HAP-1 (cell line): ENCODE measurements around the gene METTL16.
A peak's percentile ranks its signal among the peaks of the same experiment; 100 is the strongest.

Source experiments
- DNase-seq, 2 experiments: peaks; one replicate each; pipeline ENCODE4 v3.0.0-alpha.2; 2016 to 2020; ENCODE audit warnings: low spot score in 2 of 2
- H3K27me3 ChIP-seq: fragments of 250-450 bp; sonication (Bioruptor Pico); 2 replicates; pipeline ENCODE4 v1.5.1; 2020; ENCODE audit warnings: low read depth, mild to moderate bottlenecking, moderate library complexity
- H3K36me3 ChIP-seq: fragments of 250-450 bp; sonication (Bioruptor Pico); replicated peaks from 2 replicates; pipeline ENCODE4 v1.5.1; 2020; ENCODE audit warnings: mild to moderate bottlenecking
- H3K4me1 ChIP-seq: fragments of 250-450 bp; sonication (Bioruptor Pico); 2 replicates; pipeline ENCODE4 v1.5.1; 2020; ENCODE audit warnings: mild to moderate bottlenecking
- H3K4me3 ChIP-seq: fragments of 250-450 bp; sonication (Bioruptor Pico); 2 replicates; pipeline ENCODE4 v1.5.1; 2020; ENCODE audit warnings: mild to moderate bottlenecking, moderate library complexity
- H3K9me3 ChIP-seq: fragments of 250-450 bp; sonication (Bioruptor Pico); 2 replicates; pipeline ENCODE4 v1.5.1; 2020; ENCODE audit warnings: mild to moderate bottlenecking, moderate library complexity
- in situ Hi-C: fragments of 300-500 bp; cut with MboI; formaldehyde crosslinking; loops from 3 replicates; pipeline ENCODE4 v1.14.3; 2020; ENCODE audit warnings: low sequenced_read_pairs, inconsistent platforms, mixed read lengths

METTL16 gene

DNA sequence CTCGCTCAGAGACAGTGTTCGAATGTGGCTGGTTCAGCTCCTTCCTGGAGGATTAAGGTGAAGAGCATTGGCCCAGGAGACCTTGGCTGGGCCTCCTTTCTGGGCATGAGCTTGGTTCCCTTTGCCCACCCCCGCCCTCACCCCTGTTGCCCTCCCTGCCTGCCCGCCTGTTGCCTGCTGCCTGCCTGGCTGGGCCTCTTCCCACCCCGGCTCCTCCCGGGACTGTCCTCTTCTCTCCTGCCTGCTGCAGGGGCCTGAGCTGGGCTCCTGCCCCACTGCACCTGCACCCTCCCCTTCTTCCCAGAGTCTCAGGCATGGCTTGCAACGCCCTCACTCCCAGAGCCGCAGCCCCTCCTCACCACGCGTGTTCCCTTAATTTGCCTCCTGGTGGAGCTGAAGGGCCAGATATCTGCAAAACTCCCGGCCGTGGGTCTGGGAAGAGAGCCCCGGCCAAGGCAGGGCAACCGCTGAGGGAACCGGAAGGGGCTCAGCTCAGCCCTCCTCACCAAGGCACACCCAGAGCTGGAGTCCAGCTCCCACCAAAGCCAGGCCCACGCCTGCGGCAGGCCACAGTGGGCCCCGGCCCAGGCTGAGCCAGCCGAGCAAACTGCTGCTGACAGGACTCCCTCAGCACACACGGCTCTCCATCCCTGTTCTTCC is 142.0 kb downstream of the METTL16 start:
- Histone ChIP-seq H3K27me3 (no peaks in the 10 kb centered on the region), H3K36me3 (peaks cover 5% of the 10 kb centered on the region), H3K4me1 (no peaks in the 10 kb centered on the region), H3K9me3 (no peaks in the 10 kb centered on the region), H3K4me3 (no peak overlapping the region)
- in situ Hi-C loops: no loop called here
- DNase-seq: peak in 1 of 2 experiments; percentile 40

DNA sequence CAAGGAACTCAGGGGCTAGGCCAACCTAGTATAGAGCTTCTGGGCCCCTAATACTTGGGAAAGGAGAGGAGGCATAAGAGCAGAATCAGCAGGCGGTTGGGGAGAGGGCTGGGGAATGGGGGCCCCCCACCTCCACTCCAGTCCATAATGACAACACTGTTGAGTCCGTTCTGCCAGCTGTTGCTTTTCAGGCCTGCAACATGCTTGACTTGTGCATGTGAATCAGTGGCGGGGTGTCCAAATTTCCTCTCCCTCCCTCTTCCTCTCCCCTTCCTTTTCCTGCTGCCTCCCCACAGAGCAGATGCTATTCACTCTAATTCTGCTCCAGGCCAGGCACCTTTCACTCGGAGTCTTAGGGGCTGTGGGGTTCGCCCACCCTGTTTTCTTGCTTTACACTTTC is 142.6 kb downstream of the METTL16 start:
- DNase-seq: no peak
- Histone ChIP-seq H3K4me3 (no peak overlapping the region), H3K36me3 (peaks cover 5% of the 10 kb centered on the region), H3K9me3 (no peaks in the 10 kb centered on the region), H3K27me3 (no peaks in the 10 kb centered on the region), H3K4me1 (no peaks in the 10 kb centered on the region)
- in situ Hi-C loops: no loop called here

DNA sequence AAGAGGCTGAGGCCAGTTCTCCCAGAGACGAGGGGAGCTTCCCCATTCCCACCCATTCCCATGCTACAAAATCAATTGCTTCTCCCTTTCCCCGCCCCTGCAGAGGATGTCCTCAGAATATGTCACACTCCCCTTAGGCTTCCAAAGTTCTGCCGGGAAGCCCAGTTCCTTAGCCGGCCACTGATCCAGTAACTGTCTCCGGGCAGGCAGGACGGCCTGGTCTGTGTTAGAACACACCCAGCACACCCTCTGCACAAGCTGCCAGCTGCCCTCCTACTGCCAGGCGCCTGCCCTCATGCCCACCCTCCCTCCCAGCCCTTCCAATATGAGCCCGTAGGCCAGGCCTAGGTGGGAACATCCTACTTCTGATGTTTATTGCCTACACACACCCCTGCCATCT is 143.3 kb downstream of the METTL16 start:
- Histone ChIP-seq H3K4me3 (no peak overlapping the region), H3K4me1 (no peaks in the 10 kb centered on the region), H3K9me3 (no peaks in the 10 kb centered on the region), H3K27me3 (no peaks in the 10 kb centered on the region), H3K36me3 (peaks cover 5% of the 10 kb centered on the region)
- DNase-seq: no peak
- in situ Hi-C loops: no loop called here

DNA sequence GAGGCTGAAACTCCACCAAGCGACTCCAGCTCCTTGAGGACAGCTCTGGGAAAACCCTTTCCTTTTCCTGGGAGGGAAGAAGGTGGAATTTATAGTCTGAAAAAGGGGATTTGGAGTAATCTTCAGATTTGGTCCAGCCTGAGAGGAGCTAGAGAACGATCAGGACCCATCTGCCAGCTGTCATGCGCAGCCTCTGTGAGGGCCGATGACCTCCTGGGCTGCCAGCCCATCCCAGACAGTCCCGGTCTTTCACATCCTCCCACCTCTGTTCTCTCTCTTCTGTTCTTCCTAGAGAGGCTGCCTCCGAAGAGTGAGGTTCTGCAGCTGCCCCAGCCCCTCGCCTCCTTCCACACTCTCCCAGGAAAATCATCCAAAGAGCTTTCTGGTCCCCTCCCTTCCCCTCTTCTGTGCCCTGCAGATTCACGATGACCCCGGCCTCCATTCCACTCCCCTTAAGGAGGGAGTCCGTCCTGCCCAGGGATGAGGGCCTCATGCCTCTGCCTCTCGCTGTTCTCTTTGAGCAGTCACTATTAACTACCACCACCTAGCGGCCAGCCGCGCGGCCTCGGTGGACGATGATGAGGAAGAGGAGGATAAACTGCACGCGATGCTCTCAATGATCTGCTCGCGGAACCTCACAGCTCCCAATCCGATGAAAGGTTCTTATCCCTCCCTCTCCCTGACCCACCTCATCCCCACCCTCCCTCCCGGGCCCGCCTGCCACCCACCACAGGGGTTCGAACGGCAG is 144.8 kb downstream of the METTL16 start:
- Histone ChIP-seq H3K4me1 (no peaks in the 10 kb centered on the region), H3K27me3 (no peaks in the 10 kb centered on the region), H3K4me3 (no peak overlapping the region), H3K9me3 (no peaks in the 10 kb centered on the region), H3K36me3 (peaks cover 5% of the 10 kb centered on the region)
- no peak for DNase-seq
- in situ Hi-C loops: no loop called here
